NCI-H345 treated with DMSO at 0.1 percent for 48 hours (cell line): ENCODE measurements around the gene SLC39A11.
"Not testable (repeated sequence)": the region's sequence is repeated elsewhere in the genome, so short reads cannot be mapped to it uniquely, and the experiment has no call there.

Source experiments
- DNase-seq: peaks from one replicate; lab custom pipeline; 2025; ENCODE audit not compliant: unreplicated experiment; lab: John Stamatoyannopoulos, UW

Gene SLC39A11

DNA sequence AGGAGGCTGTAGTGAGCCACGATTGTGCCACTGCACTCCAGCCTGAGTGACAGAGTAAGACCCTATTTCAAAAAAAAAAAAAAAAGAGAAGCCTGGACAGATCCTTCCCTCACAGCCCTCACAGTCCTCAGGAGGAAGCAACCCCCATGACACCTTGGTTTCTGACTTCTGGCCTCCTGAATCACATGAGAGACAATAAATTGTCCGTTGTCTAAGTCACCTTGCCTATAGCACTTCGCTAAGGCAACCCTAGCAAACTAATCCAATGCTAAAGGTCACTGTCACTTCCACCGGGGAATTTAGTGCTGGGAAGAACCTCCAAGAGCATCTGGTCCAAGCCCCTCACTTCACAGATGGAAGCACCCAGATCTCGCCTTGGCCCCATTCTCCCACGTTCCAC is 18.9 kb upstream of the SLC39A11 start:
- DNase-seq = no peak

DNA sequence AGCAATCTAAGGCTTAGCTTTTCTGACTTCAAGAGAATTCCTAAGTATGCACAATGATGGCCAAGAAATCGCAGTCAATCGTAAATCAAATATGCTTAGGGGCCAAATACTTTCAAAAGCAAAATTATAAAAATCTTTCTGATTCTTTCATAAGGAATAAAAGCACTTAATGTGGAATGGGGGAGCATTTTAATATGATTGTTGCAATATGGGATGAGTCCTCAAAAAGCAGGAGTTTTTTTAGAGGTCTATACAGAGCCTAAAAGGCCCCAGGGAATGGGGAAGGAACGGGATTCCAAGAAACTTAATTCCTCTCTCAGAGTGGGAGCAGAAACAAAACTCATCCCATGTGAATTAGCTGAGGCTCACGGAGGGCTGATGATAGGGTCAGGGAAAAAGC is 14.7 kb upstream of the SLC39A11 start:
- DNase-seq = no peak

DNA sequence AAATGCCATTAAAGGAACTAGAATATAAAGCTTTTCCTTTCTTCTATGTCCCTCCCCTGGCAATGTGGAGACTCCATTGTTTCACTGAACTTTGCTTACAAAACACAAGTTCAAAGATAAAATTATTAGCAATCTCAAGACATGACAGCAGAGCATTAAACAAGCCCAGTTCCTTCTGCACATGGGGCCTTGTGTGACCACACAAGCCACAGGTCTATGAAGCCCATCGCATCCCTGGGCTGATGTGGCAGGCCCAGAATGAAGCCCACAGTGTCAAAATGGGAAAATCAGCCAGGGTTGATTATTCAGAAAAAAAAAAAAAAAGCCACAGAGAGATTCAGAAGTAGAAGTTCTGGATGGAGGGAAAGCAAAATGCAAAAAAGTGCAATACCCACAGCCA is 12.9 kb upstream of the SLC39A11 start:
- no peak for DNase-seq

DNA sequence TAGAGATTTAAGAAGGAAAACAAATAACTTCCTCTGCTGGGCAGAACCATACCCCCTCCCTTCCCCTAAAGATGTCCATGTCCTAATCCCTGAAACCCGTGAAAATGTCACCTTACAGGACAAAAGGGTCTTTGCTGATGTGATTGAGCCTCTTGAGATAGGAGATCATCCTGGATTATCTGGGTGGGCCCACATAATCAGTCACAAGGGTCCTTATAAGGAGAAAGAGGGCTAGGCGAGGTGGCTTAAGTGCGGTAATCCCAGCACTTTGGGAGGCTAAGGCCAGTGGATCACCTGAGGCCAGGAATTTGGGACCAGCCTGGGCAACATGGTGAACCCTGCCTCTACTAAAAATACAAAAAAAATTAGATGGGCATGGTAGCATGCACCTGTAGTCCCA is 12.0 kb upstream of the SLC39A11 start:
- DNase-seq = no peak

DNA sequence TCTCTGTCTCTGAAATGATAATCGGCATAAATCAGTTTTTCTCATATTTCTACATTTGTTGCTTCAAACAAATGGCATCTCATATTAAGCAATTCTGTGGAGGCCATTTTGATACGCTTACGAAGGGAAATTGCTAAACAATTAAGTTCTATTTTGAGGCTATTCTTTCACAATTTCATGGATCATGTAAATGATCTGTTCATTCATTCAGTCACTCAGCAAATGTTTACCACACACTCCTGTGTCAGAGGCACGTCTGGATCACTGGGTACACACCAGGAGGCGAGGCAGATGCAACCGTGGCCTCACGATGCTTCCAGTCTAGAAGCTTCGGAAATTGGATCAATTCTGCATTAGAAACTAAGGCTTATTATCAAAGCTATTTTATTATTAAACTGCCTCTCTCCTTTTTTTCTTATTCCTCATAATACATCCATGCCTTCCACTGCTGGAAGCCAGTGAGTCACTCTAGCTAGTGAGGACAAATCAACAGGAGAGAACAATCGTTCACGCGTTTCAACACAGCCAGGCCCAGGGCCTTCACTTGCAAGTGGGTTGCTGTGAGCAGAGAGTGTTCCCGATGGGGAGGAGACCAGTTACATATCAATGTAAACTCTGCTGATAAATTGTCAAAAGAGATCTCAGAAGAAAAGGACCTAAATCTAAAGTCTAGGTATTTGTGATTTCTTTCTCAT is 11.3 kb upstream of the SLC39A11 start:
- no peak for DNase-seq

DNA sequence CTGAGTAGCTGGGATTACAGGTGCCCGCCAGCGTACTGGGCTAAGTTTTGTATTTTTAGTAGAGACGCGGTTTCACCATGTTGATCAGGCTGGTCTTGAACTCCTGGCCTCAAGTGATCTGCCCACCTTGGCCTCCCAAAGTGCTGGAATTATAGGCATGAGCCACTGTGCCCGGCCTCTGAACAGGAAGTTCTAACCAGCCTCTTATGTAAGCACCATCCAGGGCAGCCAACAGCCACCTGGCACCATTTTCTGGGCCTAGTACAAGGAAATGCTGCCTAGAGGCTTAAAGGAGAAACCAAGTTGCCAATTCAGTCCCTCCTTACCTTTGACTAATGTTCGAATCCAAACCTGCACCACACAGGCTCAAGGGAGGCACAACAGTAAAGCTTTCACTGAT is 8.5 kb upstream of the SLC39A11 start:
- DNase-seq = no peak

DNA sequence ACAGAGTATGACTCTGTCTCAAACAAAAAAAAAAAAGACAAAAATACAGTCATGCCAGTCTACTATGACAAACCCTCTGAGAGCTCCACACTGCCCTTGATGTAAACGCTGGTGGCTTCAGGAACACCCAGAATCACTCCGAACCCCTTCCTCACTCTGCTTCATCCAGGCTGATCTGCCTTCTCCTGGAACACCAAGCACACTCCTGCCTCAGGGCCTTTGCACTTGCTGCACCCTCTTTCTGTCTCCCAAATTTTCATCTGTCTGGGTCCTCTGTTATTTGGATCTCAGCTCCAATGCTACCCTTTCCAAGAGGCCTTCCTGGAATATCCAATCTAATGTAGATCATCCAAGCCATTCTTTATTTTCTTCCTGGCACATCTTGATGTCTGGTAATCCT is 7.9 kb upstream of the SLC39A11 start:
- no peak for DNase-seq

DNA sequence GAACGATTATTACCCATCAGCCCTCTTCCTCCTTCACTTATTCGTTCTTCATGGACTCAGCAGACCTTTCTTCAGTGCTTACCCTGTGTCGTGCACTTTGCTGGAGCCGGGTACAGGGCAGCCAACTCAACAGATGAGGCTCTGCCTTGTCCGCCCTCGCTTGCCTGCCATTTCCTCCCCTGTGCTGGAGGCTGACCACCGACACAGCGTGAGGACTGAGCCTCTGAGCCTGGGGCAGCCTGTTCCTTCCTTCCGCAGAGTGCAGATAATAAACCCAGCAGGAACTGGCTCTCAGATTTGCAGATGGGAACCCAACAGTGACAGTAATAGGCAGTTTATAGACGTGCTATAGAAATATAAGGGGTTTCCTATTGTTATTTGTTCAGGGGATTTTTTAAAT is 7.0 kb upstream of the SLC39A11 start:
- peak; percentile 24 for DNase-seq

DNA sequence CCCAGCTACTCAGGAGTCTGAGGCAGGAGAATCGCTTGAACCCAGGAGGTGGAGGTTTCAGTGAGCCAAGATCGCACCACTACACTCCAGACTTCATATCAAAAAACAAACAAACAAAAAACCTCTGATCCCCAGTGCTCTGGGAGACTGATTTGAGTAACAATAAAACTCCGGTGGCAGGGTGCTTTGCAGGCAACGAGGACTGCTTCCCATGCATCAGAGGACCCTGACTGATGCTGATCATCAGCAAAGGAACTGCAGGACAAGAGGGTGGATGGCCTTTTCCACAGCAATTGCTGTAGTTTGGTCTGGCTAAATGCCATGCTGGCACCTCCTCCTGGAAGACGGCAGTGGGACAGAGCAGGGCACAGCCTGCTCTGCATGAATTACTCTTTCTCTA is 6.4 kb upstream of the SLC39A11 start:
- DNase-seq = no peak

DNA sequence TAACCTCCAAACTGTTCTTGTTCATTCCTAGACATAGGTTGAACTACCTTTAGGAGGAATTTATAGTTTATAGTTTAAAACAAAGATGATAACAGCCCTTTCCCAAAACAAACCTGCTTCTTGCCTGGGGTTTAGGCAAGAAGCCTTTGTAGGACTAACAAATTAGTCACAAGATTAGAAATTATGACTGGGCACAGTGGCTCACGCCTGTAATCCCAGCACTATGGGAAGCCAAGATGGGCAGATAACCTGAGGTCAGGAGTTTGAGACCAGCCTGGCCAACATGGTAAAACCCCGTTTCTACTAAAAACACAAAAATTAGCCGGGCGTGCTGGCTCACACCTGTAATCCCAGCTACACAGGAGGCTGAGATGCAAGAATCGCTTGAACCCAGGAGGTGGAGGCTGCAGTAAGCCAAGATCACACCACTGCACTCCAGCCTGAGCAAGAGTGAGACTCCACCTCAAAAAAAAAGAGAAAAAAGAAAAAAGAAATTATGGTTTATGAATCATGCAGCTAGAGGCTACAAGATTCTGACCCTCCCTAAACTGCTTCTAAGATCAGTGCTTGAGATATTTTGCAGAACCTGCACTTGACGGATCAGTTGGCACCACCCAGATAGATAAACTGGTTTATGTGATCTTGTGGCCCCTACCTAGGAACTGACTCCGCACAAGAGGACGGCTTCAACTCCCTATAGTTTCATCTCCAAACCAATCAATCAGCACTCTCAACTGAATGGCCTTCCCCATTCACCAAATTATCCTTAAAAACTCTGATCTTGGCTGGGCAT is 5.7 kb upstream of the SLC39A11 start:
- not testable (repeated sequence) for DNase-seq

DNA sequence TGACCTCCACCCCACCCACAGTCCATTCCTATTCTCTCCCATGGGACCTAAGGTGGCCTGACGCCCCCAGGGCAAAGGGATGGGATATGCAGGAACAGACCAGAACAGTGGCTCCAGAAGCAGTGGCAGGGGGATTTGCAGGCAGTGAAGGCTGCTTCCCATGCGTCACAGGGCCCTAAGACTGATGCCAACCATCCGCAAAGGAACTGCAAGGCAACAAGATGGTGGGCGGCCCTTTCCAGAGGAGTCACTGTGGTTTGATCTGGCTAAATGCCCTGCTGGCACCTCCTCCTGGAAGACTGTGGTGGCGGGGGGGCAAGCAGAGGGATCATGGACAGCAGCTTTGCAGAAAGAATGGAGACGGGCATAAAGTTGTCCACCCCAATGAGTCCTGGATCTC is 4.4 kb upstream of the SLC39A11 start:
- no peak for DNase-seq

DNA sequence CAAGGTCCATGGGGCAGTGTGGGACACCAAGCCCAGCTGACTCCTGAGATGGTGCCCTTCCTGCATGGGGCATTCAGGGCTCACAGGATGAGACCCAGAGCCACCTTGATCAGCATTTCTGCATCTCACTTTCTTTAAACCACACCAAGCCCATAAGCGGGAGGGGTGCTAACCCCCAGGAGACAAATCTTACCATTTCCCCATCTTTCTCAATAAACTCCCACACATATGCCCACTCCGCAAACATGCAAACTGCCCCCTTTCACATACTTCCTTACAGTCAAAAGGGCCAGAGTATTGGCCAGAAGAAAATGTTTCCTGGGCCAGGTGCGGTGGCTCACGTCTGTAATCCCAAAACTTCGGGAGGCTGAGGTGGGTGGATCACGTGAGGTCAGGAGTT is 3.7 kb upstream of the SLC39A11 start:
- DNase-seq = no peak

DNA sequence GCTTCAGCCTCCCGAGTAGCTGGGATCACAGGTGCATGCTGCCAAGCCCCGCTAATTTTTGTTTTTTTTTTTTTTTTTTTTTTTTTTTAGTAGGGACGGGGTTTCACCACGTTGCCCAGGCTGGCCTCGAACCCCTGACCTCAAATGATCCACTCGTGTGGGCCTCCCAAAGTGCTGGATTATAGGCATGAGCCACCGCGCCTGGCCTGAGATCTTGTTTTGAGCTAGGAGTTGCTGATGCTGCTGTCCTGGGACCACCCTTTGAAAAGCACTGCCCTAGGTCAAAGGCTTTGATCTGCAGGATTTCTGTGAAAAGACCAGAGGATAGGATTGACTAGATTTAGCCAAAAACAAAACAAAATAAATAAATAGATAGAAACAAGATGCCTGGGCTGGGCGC is 798 bp upstream of the SLC39A11 start:
- no peak for DNase-seq

DNA sequence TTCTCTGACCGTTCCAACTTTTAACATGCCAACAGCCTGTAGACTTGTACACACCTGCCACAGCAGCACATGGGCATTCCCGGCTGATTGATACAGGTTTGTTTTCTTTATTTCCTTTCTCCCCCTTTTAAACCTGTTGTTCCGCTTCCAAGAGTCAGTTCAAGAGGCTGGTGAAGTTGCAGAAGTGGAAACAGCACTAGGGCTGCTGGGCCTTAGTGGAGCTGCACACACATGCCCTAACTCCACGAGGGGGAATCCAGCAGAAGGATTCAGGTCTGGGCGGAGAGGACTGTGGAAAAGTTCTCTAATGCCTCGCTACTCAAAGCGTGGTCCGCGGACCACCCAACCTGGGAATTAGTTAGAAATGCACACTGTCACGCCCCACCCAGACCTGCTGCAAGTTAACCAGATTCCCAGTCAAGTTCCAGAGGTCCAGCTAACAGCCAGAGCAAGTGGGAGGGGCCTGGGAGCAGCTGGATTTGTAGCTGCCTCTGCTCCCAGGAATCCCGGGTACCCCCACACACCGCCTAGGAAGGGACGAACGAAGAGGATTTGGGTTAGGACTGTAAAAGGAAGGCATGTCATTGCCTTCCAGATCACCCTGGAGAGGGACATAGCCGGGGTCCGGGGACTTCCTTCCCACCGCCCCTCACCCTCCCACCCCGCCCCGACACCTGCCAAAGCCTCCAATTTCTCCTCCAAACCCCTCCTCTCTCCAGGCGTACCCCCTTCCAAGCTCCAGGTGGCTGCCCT is 542 bp downstream of the SLC39A11 start:
- peak; percentile 39 for DNase-seq

DNA sequence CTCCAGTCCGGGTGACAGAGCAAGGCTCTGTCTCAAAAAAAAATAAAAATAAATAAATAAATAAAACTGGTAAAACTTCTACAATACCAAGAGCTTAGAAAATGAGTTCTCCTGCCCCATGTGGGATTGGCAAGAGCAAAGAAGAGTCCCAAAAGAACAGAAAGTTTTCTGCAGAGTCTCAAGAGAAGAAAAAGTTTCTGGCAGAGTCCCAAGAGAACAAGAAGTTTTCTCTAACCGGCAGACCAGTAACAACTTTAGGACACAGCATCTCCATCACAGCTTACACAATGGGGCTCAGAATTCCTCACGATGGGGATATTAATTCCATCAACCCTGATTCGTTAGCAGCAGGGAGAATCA is 1.1 kb downstream of the SLC39A11 start:
- no peak for DNase-seq

DNA sequence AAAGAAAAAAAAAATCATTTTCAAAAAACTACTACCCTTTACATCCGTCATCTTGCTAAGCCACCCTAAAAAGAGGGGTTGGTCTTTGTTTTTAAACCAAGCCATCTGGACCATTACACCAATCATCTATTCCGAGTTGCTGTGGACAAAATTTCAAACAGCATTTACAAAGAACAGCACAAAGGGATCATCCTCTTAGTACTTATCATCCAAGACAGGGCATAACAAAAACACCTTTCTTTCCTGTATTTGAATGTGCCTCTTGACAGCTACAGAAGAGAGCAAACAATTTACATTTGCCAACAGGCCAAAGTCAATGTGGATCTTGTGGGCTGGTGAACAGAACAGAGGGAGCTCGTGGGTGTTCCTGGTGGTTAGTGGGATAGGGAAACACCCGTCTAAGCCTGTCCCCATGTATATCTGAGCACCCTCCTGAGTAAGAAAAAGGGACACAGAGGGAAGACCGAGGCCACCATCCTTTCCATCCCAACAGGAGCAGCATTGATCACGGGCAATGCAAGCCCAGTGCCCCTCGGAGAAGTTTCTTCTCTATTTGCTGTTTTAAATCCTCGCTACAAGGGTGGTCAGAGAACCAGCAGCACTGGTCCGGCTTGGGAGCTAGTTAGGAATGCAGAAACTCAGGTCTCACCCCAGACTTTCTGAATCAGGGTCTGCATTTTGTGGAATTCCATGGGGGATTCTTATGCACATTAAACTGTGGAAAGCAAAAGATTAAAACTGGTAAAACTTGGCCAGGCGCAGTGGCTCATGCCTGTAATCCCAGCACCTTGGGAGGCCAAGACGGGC is 1.9 kb downstream of the SLC39A11 start:
- peak; percentile 32 for DNase-seq

DNA sequence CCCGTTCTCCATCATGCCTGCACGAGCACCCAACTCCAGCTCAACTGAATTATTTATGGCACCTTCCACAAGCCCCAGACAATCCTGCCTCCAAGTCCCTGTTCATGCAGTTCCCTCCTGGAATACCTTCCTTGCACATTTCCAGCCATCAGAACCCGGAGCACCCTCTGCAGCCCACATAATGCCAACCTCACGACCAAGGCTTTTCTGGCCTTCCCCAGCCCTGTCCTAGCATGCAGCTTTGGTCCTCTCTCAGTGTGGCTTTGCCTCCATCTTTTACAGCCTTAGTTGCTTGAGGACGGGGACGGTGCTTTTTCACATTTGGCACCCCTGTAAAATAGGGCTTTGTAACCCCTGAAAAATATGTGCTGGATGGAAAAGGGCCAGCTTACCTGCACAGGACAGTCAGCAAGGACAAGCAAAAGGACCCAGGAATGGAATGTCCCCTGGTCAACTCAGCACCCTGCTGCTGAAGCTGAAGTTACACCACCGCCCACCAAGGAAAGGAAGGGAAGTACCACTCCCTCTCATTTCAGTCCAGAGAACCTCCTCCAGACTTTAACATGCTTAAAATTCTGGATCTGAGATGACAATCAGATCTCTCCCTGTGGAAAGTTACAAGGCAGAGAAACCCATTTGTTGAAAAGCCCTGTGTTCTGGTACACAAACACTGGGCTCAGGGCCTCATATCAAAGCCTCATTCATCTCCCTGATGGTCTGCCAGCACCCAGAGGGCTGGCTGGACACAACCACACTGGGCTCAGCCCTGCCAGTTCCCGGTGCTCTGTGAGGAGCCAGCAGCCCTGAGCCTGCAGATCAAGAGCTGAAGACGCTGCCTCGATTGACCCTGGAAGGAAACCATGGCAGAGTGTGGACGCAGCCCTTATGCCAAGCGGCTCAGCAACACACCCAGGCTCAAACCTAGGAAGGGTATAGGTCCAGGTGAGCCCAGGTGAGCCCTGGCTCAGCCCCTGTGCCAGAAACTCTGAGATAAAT is 2.9 kb downstream of the SLC39A11 start:
- DNase-seq = no peak

DNA sequence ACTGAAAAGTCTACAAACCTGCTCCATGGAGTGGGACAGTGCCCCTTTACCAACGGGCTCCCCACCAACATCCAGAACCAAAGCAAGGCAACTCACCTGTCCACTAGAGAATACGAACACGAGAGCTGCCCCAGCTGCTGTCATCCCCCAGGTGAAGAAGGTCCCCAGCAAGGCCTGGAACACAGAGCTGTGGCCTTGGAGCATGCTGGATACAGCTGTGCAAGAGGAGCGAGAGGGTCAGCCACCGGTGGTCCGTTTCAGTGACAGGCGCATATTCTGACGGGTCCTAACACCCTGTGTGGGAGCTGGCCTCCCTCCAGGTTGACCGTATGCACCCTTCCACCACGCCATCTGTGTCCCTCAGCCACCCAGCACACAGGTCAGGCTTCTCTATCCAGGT is 3.9 kb downstream of the SLC39A11 start:
- no peak for DNase-seq

DNA sequence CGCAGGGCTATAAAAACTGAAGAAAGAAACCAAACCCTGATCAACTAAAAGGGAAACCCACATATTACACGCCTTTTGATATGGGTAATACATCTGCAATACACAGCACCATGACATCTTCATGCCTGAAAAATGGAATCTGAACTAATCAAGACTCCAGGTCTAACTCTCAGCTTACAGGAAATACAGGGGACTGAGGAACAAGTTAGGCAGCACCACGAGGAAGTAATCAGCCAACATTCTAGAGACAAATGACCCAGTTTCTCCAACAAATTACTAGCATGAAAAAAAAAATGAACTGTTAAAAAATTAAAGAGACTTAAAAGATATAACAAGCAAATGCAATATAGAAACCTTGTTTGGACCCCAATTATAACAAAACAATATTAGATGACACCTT is 9.1 kb downstream of the SLC39A11 start:
- no peak for DNase-seq

DNA sequence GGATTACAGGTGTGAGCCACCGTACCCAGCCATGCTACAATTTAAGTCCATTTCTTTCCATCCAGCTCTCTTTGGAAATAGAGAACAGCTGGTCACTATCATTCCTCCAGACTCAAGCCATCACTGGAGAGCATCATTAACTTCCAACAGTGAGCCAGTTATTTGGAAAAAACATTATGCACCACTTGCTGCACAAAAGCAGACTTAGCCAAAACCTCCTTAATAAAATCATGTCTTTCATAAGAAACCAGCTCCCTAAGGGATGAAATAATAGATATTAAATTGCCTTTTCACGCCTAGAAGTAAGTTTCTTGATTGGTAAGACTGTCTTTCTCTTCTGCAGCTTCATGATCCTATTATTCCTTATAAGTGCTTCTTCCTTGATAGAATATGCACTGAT is 17.9 kb downstream of the SLC39A11 start:
- no peak for DNase-seq
